GM18505 (cell line): Measurements from ENCODE around the gene MAGEA9.

Experiments used
- ATAC-seq: cut with Tn5 transposase; IDR thresholded peaks from one replicate; pipeline ENCODE4 v1.9.1; 2021; ENCODE audit not compliant: unreplicated experiment
- POLR2A ChIP-seq: IDR thresholded peaks from 4 replicates; pipeline ENCODE4 v1.6.1; 2011; ENCODE audit warnings: borderline replicate concordance; ENCODE audit not compliant: insufficient read depth, insufficient read length; ENCODE audit errors: extremely low read depth

Gene MAGEA9

GRCh38 chrX:149837167-149837566 is 55.4 kb downstream of the MAGEA9 start:
- TF ChIP-seq POLR2A, result no peak
- ATAC-seq, result no peak
